Mucosa of descending colon (tissue), 3 donors: ENCODE measurements around the gene NUP98. TPM values are rescaled to one million over a fixed set of nuclear protein-coding genes. Genes with fewer than 3 reads are reported as not detected.

Source experiments
- ATAC-seq: fragments of 200-7000 bp; cut with Tn5 transposase; one replicate; pipeline ENCODE4 v1.9.1; 2020; ENCODE audit warnings: mild to moderate bottlenecking, moderate library complexity
- DNase-seq, 3 donors: peaks; one replicate each; pipeline ENCODE4 v3.0.0-alpha.2; 2020
- H3K36me3 ChIP-seq: fragments of 200-600 bp; one replicate; pipeline ENCODE4 v1.8.0; 2021; ENCODE audit warnings: low read depth, mild to moderate bottlenecking
- H3K4me1 ChIP-seq: fragments of 200-600 bp; one replicate; pipeline ENCODE4 v1.8.0; 2021; ENCODE audit warnings: low read depth, mild to moderate bottlenecking
- H3K4me3 ChIP-seq: fragments of 200-600 bp; one replicate; pipeline ENCODE4 v1.8.0; 2021; ENCODE audit warnings: mild to moderate bottlenecking
- H3K9me3 ChIP-seq: fragments of 200-600 bp; one replicate; pipeline ENCODE4 v1.8.0; 2021; ENCODE audit warnings: mild to moderate bottlenecking
- CTCF ChIP-seq: fragments of 200-600 bp; IDR thresholded peaks from one replicate; pipeline ENCODE4 v1.8.0; 2022; ENCODE audit warnings: antibody characterized with exemption, mild to moderate bottlenecking
- intact Hi-C, 2 donors: fragments of 100-400 bp; cut with DNase I in 1 of 2; cut with micrococcal nuclease in 1 of 2; formaldehyde crosslinking; loops; one replicate each; pipeline versions ENCODE4 v1.11.0 to v1.11.1; 2022; cut with DNase I, micrococcal nuclease
- long read RNA-seq, 2 donors: library from polyadenylated mRNA; unstranded; transcript quantifications; one replicate each; pipeline ENCODE4 v2.0.0, GENCODE V29; 2019 to 2021
- total RNA-seq, 3 donors: library from RNA; stranded (reverse); fragmentation: NEBNext Ultra II Directional in 2 of 3; extraction: Animal tissue kit (Norgen Biotek cat#: 25700) in 2 of 3; gene quantifications; one replicate each; pipeline versions ENCODE4 v1.2.1 to v1.2.4, GENCODE V29; 2021 to 2023
- donor health status: DM: no; HTN: no; CAD: no; lungs with moderate emphysema.
- donor health status: DM: no; HTN: no; CAD: no.
- donor health status: DM: no; HTN: yes; CAD: no.

NUP98 gene
- total RNA-seq = 10 to 100 TPM; 53.7 to 69.7 (median 60.6) TPM
- long read RNA-seq, donor 1, full-length matches to known transcripts = 12 of 26 reads
- long read RNA-seq, donor 1, partial matches to known transcripts = 7 of 26 reads
- long read RNA-seq, donor 1, other reads (novel, unspliced or antisense) = 7 of 26 reads
- long read RNA-seq, donor 2, partial matches to known transcripts = 2 of 6 reads
- long read RNA-seq, donor 2, other reads (novel, unspliced or antisense) = 1 of 6 reads

DNA sequence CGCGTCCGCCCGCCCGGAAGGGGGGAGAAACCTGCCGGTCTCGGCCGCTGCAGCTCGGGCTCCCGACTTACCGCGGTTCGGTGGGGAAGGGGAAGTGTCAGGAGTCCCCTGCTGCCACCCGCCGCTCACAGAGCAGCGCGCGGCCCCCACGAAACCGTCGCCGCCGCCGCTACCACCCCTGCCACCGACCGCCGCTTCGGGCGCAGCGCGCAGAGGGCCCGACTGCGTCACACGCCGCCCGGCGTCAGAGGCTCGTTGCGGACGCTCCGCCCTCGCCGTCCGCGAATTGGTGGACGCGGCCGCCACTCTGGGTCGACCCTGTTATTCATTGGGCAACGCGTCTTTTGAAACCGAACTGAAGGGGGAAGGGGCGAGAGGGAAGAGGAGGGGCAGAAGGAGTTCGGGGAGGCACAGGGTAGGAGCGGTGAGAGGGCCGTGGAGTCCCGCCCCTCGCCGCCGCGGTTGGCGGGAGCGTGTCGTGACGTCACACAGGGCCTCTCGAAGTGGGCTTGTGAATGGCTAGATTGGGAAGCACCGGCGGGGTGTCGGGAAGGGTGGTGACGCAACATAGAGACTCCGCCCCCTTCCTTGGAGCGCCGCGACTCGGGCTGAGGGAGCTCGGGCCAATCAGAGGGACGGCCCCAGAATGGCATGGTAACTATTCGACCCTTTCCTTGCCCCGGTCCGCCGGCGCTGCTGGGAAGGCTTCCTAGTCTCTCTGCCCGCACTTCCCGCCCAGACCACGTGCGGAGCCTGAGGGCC is at the start of gene NUP98:
NUP98 (minus strand) TSS at position 226 of the 762 bp plus-strand sequence. CDS start 15,437 bp downstream, outside the sequence.
- Histone ChIP-seq H3K36me3 (no peaks in the 10 kb centered on the region), H3K9me3 (no peaks in the 10 kb centered on the region), H3K4me1 (peaks cover 19% of the 10 kb centered on the region), H3K4me3 (peak within 1 kb of the TSS; percentile 92)
- intact Hi-C loops = no loop called here
- peak; percentile 99 to 100 (median 100) for DNase-seq
- peak; percentile 94 for ATAC-seq
- no peak for TF ChIP-seq CTCF

DNA sequence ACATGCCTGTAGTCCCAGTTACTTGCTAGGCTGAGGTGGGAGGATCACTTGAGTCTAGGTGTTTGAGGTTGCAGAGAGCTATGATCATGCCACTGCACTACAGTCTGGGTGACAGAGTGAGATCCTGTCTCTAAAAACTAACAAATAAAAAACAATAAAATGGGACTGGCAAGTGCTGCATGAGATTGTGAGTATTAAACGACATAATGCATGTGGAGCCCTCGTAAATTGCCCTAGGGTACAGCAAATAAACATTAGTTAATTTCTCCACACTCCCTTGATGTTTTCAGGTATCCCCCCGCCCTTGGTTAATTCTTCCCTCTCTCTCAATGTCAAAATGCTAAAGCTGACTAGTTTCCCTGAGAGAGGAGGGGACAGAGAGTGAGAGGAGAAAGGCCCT is 48.3 kb upstream of the NUP98 start:
- Histone ChIP-seq H3K36me3 (no peaks in the 10 kb centered on the region), H3K9me3 (no peaks in the 10 kb centered on the region), H3K4me1 (peaks cover 3% of the 10 kb centered on the region), H3K4me3 (no peak overlapping the region)
- intact Hi-C loops = loop anchor here in 1 of 2 donors (5.0 kb wide), 1 partner anchor 227 kb away; no protein-coding TSS in a partner anchor
- no peak for TF ChIP-seq CTCF
- ATAC-seq (no peak), DNase-seq (no peak)

DNA sequence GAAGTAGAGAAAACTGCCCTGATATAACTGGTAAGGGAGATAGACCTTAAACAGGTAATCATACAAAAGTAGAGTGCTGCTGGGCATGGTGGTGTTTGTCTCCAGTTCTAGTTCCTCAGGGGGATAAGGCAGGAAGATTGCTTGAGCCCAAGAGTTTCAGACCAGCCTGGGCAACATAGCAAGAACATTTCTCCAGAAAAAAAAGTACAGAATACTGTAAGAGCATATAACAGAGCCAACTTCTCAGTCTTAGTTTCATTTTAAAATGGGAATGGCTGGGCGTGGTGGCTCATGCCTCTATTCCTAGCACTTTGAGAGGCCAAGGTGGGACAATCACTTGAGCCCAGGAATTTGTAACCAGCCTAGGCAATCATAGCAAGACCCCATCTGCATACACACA is 47.9 kb upstream of the NUP98 start:
- intact Hi-C loops = loop anchor here in 1 of 2 donors (5.0 kb wide), 1 partner anchor 227 kb away; no protein-coding TSS in a partner anchor
- Histone ChIP-seq H3K4me3 (no peak overlapping the region), H3K36me3 (no peaks in the 10 kb centered on the region), H3K4me1 (peaks cover 3% of the 10 kb centered on the region), H3K9me3 (no peaks in the 10 kb centered on the region)
- DNase-seq (no peak), ATAC-seq (no peak)
- no peak for TF ChIP-seq CTCF

DNA sequence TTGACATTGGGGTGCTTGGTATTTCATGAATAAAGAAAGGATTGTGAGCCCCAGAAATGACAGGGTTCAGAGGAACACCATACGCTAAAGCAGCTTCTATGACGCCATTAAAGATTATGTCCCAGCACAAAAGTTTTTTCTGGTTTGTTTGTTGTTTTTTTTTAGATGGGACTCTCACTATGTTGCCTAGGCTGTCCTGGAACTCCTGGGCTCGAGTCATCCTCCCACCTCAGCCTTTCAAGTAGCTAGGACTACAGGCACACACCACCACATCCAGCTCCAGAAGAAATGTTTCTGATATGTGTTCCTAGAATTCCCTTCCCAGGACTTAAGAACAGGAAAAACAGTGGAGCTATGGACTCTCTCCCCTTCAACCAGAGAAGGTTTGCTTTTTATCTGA is 46.0 kb upstream of the NUP98 start:
- no peak for ATAC-seq
- intact Hi-C loops = no loop called here
- no peak overlapping the region for H3K4me3 ChIP-seq

More for the DNA sequence above, 46.0 kb upstream of the NUP98 start:
- no peak for TF ChIP-seq CTCF
- H3K4me1 ChIP-seq = peaks cover 19% of the 10 kb centered on the region
- no peak for DNase-seq
- H3K36me3 ChIP-seq = no peaks in the 10 kb centered on the region
- no peaks in the 10 kb centered on the region for H3K9me3 ChIP-seq
